ENCODE data around the gene CAMKMT.

CAMKMT gene

GRCh38 chr2:44618251-44619023 is 256.7 kb downstream of the CAMKMT start:
- H3K4me3 ChIP-seq: no peak overlapping the region
- no peak overlapping the region for H3K27ac ChIP-seq

GRCh38 chr2:44620189-44620990 is 258.6 kb downstream of the CAMKMT start:
- Histone ChIP-seq H3K4me3 (no peak overlapping the region), H3K27ac (no peak overlapping the region)

GRCh38 chr2:44623622-44624351 is 262.0 kb downstream of the CAMKMT start:
- Histone ChIP-seq H3K27ac (no peak overlapping the region), H3K4me3 (no peak overlapping the region)

GRCh38 chr2:44628297-44628696 is 266.6 kb downstream of the CAMKMT start:
- H3K27ac ChIP-seq: no peak overlapping the region

GRCh38 chr2:44632931-44633689 is 271.4 kb downstream of the CAMKMT start:
- no peak overlapping the region for H3K27ac ChIP-seq
- H3K4me3 ChIP-seq: no peak overlapping the region

More at GRCh38 chr2:44628297-44628696, 266.6 kb downstream of the CAMKMT start:
- H3K4me3 ChIP-seq: no peak overlapping the region

- H3K4me3 ChIP-seq: no peak overlapping the region
- no peak overlapping the region for H3K27ac ChIP-seq
Measured at GRCh38 chr2:44635725-44636124, 274.0 kb downstream of the CAMKMT start.

- no peak overlapping the region for H3K27ac ChIP-seq
Measured at GRCh38 chr2:44638649-44639048, 276.9 kb downstream of the CAMKMT start.

GRCh38 chr2:44639399-44639798 is 277.7 kb downstream of the CAMKMT start:
- H3K27ac ChIP-seq: no peak overlapping the region

More at GRCh38 chr2:44638649-44639048, 276.9 kb downstream of the CAMKMT start:
- H3K4me3 ChIP-seq: no peak overlapping the region

GRCh38 chr2:44642123-44642857 is 280.5 kb downstream of the CAMKMT start:
- Histone ChIP-seq H3K4me3 (no peak overlapping the region), H3K27ac (no peak overlapping the region)

More at GRCh38 chr2:44639399-44639798, 277.7 kb downstream of the CAMKMT start:
- no peak overlapping the region for H3K4me3 ChIP-seq

GRCh38 chr2:44645937-44646336 is 284.2 kb downstream of the CAMKMT start:
- Histone ChIP-seq H3K4me3 (no peak overlapping the region), H3K27ac (no peak overlapping the region)

- Histone ChIP-seq H3K4me3 (no peak overlapping the region), H3K27ac (no peak overlapping the region)
Measured at GRCh38 chr2:44649381-44649780, 287.6 kb downstream of the CAMKMT start.

GRCh38 chr2:44650796-44651195 is 289.0 kb downstream of the CAMKMT start:
- no peak overlapping the region for H3K27ac ChIP-seq
- H3K4me3 ChIP-seq: no peak overlapping the region

- H3K27ac ChIP-seq: no peak overlapping the region
- H3K4me3 ChIP-seq: no peak overlapping the region
Measured at GRCh38 chr2:44651974-44652373, 290.2 kb downstream of the CAMKMT start.

GRCh38 chr2:44652701-44653100 is 291.0 kb downstream of the CAMKMT start:
- no peak overlapping the region for H3K27ac ChIP-seq
- H3K4me3 ChIP-seq: no peak overlapping the region

- H3K27ac ChIP-seq: no peak overlapping the region
- H3K4me3 ChIP-seq: no peak overlapping the region
Measured at GRCh38 chr2:44655401-44655864, 293.7 kb downstream of the CAMKMT start.

- no peak overlapping the region for H3K4me3 ChIP-seq
Measured at GRCh38 chr2:44656460-44656859, 294.7 kb downstream of the CAMKMT start.

GRCh38 chr2:44663471-44664073 is 301.8 kb downstream of the CAMKMT start:
- Histone ChIP-seq H3K4me3 (no peak overlapping the region), H3K27ac (no peak overlapping the region)

More at GRCh38 chr2:44656460-44656859, 294.7 kb downstream of the CAMKMT start:
- H3K27ac ChIP-seq: no peak overlapping the region

GRCh38 chr2:44668336-44668735 is 306.6 kb downstream of the CAMKMT start:
- Histone ChIP-seq H3K27ac (no peak overlapping the region), H3K4me3 (no peak overlapping the region)
